ENCODE results near the gene POP7.
"Not testable (repeated sequence)": the region's sequence is repeated elsewhere in the genome, so short reads cannot be mapped to it uniquely, and the experiment has no call there.

The POP7 gene

DNA sequence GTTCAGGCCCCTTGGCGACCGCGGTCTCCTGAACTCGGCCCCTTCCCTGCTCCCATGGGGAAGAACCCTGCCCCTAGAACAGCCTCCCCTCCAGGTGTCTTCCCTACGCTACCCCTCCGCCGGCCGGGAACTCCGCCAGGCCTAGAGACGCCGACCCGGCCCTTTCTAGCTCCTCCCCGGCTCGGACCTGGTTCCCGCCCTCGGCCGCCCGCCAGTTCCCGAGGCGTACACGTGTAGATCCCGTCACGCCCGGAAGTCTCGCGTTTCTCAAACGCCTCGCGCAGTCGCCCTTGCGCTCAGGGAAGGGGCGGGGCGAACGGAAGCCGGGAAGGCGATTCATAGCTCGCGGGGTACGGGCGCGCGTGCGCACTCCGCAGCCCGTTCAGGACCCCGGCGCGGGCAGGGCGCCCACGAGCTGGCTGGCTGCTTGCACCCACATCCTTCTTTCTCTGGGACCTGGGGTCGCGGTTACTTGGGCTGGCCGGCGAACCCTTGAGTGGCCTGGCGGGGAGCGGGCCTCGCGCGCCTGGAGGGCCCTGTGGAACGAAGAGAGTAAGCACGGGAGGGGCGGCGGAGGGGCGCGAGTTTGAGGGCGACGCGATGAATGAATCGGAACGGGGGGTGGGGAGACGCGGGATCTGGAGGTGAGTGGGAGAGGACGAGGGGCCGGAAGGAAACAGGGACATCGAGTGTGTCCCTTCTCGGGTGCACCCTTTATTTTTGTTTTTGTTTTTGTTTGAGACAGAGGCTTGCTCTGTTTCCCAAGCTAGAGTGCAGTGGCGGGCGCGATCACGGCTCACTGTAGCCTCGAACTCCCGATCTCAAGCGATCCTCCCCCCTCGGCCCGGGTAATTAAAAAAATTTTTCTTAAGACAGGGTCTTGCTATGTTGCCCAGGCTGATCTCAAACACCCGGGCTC lies at the start of gene POP7:
POP7 (plus strand) TSS at position 369 of the 919 bp plus-strand sequence. CDS start 710 bp downstream, outside the sequence.
- DNase-seq, result peak; percentile 97

DNA sequence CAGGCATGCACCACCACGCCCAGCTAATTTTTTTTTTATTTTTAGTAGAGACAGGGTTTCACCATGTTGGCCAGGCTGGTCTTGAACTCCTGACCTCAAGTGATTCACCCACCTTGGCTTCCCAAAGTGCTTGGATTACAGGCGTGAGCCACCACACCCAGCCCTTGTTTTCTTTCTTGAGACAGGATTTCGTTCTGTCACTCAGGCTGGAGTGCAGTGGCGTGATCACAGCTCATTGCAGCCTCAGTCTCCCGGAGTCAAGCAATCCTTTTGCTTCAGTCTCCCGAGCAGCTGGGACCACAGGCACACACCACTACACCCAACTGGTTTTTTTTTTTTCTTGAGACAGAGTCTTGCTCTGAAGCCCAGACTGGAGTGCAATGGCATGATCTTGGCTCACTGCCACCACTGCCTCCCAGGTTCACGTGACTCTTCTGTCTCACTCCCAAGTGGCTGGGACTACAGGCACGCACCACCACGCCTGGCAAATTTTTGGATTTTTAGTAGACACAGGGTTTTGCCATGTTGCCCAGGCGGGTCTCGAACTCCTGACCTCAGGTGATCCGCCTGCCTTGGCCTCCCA lies 43.6 kb upstream of the POP7 start:
- peak; percentile 58 for DNase-seq

DNA sequence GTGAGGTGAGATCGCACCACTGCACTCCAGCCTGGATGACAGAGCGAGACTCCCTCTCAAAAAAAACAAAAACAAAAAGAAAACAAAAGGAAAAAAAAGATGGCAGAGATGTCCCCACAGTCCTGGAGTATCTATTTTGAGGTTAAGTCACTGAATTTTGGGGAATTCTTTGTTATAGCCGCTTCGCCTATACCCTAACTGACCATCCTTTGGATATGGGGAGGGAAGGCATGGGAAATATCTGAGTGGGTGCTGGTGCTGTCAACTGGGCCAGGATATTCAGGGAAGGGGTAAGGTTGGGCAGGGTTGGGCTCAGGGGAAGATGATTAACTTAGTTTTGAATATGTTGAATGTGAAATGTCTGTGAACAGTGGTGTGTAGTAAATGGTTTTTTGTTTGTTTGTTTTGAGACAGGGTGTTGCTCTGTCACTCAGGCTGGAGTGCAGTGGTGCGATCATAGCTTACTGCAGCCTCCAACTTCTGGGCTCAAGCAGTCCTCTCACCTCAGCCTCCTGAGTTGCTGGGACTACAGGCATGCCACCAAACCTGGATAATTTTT lies 40.7 kb upstream of the POP7 start:
- DNase-seq, result no peak

DNA sequence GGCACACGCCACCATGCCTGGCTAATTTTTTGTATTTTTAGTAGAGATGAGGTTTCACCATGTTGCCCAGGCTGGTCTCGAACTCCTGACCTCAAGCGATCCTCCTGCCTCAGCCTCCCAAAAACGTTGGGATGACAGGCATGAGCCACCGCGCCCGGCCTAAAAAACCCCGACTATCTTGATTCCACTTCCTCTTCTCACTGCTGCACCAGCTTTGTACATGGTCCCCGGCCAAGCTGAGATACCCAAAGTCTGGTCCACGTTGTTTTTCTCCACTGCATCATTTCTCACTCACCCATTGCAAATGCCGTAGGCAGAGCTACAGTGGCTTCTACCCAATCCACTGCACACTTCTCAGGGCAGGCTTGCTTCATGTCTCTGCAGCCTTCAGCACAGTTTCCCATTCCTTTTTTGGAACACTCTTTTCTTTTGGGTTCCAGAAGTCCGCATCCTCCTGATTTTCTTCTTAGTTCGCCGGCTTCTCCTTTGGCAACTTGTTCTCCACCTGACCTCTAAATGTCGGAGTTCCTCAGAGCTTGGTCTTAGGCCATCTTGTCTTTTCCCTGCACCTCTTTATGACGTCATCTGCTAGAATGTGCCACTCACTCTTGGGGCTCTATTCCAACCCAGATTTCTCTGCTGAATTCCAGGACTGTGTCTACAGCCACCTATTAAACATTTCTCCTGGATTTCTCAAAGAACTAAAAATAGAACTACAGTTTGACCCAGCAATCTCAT lies 38.4 kb upstream of the POP7 start:
- no peak for DNase-seq

DNA sequence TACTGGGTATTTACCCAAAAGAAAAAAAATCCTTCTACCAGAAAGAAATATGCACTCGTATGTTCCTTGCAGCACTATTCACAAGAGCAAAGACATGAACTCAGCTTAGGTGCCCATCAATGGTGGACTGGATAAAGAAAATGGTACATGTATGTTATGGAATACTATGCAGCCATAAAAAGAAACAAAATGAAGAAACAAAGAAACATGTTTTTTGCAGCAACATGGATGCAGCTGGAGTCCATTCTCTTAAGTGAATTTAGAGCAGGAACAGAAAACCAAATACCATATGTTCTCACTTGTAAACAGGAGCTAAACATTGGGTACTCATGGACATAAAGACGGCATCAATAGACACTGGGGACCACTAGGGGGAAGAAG lies 37.9 kb upstream of the POP7 start:
- DNase-seq, result no peak

DNA sequence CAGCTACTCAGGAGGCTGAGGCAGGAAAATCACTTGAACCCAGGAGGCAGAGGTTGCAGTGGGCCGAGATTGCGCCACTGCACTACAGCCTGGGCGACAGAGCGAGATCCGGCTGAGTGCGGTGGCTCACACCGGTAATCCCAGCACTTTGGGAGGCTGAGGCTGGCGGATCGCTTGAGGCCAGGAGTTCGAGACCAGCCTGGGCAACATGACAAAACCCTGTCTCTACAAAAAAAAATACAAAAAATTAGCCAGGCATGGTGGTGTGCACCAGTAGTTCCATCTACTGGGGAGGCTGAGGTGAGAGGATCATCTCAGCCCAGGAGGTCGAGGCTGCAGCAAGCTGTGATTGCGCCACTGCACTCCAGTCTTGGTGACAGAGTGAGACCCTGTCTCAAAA lies 36.8 kb upstream of the POP7 start:
- not testable (repeated sequence) for DNase-seq

DNA sequence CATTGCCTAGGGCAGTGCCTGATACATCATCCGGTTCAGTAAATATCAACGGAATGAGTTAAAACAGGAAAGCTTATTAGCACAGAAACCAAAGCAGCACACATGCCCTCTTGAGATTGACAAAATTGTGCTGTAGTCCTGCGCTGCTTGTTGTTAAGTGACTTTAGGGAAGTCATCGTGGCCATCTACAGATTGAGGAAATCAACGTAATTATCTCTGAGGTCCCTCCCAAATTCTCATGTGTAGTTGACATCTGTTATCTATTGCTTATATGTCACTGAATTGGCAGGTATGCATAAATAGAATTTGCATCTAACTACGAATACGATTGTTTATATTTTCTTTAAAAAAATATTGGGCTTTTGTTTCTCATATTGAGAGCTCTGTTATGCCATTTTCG lies 35.8 kb upstream of the POP7 start:
- DNase-seq, result no peak

DNA sequence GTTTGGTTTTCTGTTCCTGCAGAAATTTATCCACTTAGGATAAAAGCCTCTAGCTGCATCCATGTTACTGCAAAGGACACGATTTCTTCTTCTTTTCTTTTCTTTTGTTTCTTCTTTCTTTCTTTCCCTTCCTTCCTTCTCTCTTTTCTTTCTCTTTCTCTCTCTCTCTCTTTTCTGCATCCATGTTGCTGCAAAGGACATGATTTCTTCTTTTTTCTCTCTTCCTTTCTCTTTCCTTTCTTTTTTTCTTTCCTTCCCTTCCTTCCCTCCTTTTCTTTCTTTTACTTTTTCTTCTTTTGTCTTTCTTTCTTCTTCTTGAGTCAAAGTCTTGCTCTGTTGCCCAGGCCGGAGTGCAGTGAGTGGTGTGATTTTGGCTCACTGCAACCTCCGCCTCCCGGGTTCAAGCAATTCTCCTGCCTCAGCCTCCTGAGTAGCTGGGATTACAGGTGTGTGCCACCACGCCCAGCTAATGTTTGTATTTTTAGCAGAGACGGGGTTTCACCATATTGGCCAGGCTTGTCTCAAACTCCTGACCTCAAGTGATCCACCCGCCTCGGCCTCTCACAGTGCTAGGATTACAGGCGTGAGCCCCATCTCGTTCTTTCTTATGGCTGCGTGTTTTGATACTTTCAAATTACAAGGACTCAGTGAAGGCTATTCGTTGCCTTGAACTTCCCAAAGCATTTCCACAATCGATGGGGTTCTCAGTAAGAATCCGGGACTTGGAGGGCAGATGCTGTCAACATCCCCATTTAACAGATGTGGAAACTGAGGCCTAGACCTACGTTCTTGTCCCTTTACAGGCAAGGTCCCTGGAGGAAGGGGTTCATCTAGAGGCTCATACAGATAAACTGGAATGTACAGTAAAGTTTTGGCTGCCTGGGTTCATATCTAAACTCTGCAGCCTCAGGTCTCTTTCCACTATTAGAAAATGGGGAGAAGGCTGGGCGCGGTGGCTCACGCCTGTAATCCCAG lies 34.3 kb upstream of the POP7 start:
- no peak for DNase-seq

DNA sequence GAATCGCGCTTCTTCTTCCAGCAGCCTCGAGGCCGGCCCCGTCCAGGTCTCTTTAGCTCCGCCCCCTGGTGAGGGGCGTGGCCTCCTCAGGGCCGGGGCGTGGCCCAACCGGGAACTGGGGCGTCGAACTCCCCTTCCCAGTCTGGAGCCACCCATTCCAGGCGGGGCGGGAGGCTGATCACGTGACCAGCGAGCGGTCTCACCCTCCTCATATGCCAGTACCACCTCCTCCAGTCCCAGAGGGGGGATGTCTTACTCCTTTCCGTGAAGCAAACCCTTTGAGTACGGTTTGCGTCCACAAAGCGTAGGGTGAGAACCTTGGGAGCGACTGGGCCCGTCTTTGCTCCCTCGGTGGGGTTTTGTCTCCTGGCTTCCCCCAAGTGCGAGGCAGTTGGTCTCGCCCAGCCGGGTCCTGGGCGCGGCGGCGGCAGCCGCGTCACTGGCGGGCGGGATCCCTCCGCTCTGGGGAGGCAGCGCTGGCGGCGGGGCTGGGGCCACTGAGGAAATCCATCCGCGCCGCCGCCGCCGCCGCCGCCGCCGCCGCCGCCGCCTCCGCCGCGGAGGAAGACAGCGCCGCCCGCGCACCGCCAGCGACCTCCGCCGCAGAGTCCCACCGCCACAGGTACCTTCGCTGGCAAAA lies 32.5 kb upstream of the POP7 start, which contains the start of gene GNB2:
GNB2 (plus strand) TSS at position 439 of the 640 bp plus-strand sequence. CDS start 2,526 bp downstream, outside the sequence.
- DNase-seq, result peak; percentile 97

DNA sequence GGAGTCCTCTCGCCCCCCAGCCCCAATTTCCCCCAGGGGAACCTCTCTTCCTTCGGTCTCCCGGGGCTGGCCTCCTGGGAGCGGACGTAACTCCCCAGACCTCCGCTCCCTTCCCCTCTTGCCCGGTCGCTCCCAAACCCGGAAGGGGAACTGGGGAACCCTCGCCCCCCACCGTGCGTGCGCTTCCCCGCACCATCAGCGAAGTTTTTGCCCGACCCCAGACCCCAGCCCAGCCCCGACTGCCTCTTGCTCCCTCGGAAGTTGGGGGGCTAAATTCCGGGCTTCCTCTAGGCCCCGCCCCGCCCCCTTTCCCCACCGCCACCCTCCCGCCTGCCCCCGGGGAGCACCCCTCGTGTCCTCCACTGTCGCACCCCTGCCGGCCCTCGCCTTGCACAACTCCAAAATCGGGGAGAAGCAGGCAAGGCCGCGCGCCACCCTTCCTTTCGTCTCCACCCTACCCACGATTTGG lies 31.9 kb upstream of the POP7 start:
- no peak for DNase-seq

DNA sequence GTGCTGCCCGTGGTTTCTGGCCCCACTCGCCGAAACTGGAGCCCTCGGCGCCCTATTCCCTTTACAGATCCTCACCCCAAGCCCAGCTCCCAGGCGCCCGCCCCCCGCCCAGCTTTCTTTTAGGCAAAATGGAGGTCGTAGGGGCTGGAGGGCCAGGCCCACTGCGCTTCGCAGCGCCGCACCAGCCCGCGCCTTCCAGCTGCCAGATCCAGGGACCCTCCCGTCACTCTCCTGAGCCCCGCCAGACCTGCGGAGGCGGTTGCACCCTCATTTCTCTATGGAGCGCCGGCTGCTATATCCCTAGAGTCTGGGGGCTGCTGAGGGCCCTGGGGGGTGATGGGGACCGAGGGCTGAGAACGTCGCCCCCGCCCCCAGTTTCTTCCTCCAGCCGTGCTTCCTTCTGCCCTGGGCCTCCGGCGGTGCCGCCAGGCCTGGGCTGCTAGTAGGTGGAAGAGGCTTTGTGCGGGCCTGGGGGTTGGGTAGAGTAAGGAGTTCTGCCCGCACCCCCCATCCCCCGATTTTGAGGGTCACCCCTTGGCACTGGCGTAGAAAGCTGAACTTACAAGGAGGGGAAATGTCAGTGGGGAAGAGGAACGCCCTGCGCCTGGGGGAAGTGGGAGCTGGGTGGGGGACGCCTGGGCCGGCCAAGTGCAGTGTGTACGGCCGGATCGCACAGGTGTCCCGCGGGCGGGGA lies 31.4 kb upstream of the POP7 start:
- peak; percentile 48 for DNase-seq

DNA sequence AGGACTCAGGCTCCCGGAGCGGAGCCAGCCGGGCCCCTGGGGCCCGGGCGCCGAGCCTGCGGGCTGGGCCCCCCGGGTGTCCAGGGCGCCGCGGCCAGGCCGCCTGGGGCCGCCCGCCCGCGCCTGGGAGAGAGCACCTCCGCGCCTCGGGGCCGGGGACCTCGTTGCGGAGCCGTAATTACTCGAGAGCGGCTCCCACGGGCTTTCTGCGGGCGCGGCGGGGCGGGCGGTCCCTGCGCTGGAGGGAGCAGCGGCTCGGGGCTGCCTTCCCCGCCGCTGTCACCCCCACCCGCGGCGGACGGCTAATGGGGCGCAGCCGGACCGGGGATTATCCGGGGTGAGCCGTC lies 30.8 kb upstream of the POP7 start:
- DNase-seq, result no peak

DNA sequence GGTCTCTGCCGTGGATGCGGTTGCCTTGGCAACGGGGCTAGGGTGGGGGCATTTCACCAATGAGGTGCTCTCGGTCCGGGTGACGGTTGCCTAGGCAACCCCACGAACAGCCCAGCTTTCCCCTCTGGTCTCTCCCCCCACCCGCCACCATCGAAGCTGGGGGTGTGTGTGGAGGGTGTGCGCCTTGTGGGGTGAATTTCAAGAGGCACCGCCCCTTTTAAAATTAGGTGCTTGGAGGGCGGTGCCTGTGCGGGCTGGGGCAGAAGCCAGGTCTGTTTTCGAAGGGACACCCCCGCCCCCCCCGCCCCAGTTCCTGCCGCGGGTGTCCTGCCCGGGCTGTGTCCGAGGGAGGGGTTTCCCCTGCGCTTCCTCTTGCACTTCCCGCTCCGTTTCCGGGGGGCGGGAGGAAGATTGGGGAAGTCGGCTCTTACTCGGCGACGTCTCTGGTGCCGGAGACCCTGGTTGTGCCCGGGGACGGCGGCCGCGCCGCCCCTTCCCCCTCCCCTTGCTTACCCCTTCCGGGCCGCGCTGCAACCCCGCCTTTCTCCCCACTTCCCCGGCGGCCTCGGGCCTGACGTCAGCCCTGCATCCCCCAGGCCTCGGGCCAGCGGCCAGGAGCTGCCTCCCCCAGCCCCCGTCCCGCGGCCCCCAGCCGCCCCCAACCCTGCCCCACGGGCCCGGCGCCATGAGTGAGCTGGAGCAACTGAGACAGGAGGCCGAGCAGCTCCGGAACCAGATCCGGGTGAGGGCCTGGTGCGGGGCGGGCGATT lies 30.2 kb upstream of the POP7 start:
- DNase-seq, result no peak

DNA sequence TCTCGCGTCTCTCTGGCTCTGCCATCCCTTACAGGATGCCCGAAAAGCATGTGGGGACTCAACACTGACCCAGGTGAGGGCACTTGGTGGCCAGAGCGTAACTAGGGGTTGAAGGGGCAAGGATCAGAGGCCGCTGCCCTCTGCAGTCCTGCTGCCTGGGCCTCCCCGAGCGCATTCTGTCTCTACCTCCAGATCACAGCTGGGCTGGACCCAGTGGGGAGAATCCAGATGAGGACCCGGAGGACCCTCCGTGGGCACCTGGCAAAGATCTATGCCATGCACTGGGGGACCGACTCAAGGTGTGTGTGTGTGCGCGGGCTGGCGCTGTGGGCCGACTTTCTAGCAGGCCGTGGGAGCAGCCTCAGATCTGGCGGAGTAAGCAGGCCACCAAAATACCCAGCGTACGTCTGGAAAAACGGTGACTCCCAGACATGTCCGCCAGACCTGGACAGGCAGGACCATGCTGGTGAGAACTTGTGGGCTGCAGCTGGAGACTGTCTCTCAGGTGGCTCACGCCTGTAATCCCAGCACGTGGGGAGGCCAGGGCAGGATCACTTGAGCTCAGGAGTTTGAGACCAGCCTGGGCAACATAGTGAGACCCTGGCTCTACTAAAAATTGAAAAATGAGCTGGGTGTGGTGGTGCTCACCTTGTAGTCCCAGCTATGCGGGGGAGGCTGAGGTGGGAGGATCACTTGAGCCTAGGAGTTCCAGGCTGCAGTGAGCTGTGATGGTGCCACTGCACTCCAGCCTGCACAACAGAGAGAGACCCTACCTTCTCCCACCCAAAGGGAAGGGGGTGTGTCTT lies 29.2 kb upstream of the POP7 start:
- DNase-seq, result no peak

DNA sequence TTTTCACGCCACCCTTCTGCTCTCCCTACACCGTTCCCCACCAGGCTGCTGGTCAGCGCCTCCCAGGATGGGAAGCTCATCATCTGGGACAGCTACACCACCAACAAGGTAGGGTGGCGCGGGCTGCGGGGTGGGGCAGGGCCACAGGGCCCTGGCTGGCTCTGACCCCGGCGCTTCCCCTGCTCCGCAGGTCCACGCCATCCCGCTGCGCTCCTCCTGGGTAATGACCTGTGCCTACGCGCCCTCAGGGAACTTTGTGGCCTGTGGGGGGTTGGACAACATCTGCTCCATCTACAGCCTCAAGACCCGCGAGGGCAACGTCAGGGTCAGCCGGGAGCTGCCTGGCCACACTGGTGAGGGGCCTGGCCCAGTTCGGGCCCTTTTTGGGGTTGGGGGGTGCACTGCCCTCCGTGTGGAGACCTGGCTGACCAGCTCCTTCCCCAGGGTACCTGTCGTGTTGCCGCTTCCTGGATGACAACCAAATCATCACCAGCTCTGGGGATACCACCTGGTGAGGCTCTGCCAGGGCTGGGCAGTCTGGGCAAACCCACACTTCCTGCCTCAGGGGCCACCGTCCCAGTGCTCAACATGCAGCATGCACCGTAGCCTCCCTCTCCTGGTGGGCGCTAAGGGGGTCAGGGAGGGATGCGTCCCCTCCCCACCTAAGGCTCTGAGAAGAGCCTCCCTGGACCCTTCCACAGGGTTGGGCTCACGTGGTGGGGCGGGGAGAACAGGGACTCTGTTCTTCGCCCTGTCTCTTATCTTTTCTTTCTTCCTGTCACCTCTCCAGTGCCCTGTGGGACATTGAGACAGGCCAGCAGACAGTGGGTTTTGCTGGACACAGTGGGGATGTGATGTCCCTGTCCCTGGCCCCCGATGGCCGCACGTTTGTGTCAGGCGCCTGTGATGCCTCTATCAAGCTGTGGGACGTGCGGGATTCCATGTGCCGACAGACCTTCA lies 28.3 kb upstream of the POP7 start:
- no peak for DNase-seq

DNA sequence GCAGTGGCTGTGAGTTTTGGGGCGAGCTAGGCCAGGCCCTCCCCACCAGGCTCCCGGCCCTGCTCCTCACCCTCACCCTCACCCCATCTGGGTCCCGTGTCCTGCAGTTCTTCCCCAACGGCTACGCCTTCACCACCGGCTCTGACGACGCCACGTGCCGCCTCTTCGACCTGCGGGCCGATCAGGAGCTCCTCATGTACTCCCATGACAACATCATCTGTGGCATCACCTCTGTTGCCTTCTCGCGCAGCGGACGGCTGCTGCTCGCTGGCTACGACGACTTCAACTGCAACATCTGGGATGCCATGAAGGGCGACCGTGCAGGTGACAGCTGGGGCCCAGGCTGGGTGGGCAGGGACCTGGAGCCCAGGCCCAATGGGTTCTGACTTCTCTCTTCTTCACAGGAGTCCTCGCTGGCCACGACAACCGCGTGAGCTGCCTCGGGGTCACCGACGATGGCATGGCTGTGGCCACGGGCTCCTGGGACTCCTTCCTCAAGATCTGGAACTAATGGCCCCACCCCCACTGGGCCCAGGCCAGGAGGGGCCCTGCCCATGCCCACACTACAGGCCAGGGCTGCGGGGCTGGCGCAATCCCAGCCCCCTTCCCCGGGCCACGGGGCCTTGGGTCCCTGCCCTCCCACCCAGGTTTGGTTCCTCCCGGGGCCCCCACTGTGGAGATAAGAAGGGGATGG lies 27.5 kb upstream of the POP7 start:
- DNase-seq, result no peak
